HL-60 (cell line): ENCODE measurements around the gene HHEX.

Experiments
- CTCF ChIP-seq: IDR thresholded peaks from one replicate; pipeline ENCODE4 v1.5.1; 2011; ENCODE audit warnings: low read length, control low read depth, inconsistent platforms; ENCODE audit not compliant: insufficient read depth
- GABPA ChIP-seq: IDR thresholded peaks from 2 replicates; pipeline ENCODE4 v1.6.1; 2012; ENCODE audit warnings: low read depth
- POLR2AphosphoS5 ChIP-seq: IDR thresholded peaks from 2 replicates; pipeline ENCODE4 v1.6.1; 2012; ENCODE audit warnings: low read depth
- TF ChIP-seq, protein P1 (sequence below): IDR thresholded peaks from 2 replicates; pipeline ENCODE4 v1.6.1; 2012; ENCODE audit warnings: low read depth; ENCODE audit not compliant: insufficient replicate concordance

- TF ChIP-seq CTCF (no peak), GABPA (no peak), POLR2AphosphoS5 (no peak)
- TF ChIP-seq, protein P1, sequence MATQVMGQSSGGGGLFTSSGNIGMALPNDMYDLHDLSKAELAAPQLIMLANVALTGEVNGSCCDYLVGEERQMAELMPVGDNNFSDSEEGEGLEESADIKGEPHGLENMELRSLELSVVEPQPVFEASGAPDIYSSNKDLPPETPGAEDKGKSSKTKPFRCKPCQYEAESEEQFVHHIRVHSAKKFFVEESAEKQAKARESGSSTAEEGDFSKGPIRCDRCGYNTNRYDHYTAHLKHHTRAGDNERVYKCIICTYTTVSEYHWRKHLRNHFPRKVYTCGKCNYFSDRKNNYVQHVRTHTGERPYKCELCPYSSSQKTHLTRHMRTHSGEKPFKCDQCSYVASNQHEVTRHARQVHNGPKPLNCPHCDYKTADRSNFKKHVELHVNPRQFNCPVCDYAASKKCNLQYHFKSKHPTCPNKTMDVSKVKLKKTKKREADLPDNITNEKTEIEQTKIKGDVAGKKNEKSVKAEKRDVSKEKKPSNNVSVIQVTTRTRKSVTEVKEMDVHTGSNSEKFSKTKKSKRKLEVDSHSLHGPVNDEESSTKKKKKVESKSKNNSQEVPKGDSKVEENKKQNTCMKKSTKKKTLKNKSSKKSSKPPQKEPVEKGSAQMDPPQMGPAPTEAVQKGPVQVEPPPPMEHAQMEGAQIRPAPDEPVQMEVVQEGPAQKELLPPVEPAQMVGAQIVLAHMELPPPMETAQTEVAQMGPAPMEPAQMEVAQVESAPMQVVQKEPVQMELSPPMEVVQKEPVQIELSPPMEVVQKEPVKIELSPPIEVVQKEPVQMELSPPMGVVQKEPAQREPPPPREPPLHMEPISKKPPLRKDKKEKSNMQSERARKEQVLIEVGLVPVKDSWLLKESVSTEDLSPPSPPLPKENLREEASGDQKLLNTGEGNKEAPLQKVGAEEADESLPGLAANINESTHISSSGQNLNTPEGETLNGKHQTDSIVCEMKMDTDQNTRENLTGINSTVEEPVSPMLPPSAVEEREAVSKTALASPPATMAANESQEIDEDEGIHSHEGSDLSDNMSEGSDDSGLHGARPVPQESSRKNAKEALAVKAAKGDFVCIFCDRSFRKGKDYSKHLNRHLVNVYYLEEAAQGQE, result no peak
Measured at GRCh38 chr10:92729886-92730285, 40.1 kb downstream of the HHEX start.
